H1 (cell line): Measurements from ENCODE around the gene RNF4. TPM values are rescaled to one million over a fixed set of nuclear protein-coding genes. Genes with fewer than 3 reads are reported as not detected.

Source experiments
- CTCF ChIA-PET: fragments of 300-600 bp; sonication (Branson Sonifier 250); formaldehyde crosslinking; loops from one replicate; lab custom pipeline; 2021; ENCODE audit not compliant: partially characterized antibody; lab: Charles Lee
- POLR2A ChIA-PET: fragments of 300-600 bp; sonication (Branson Sonifier 250); formaldehyde crosslinking; loops from one replicate; lab custom pipeline; 2021; ENCODE audit warnings: inconsistent platforms; ENCODE audit not compliant: partially characterized antibody; lab: Charles Lee
- DNase-seq, 2 experiments: peaks; one replicate each; pipeline versions ENCODE4 v3.0.0 to v3.0.0-alpha.2; 2010 to 2022; ENCODE audit warnings: low spot score in 2 of 2, low read depth in 1 of 2, mixed read lengths in 1 of 2
- FAIRE-seq: peaks from 2 replicates; lab custom pipeline; 2011; peaks lifted over from hg19 to GRCh38; lab: Jason Lieb, UNC
- H2AFZ ChIP-seq: 2 replicates; pipeline ENCODE4 v1.8.1; 2012; ENCODE audit warnings: low read length, inconsistent platforms
- H2AK5ac ChIP-seq: 2 replicates; pipeline ENCODE4 v1.6.1; 2013; ENCODE audit warnings: low read depth, low read length
- H2BK120ac ChIP-seq: replicated peaks from 2 replicates; pipeline ENCODE3; 2013; ENCODE audit warnings: low read depth, low read length, inconsistent platforms
- H2BK12ac ChIP-seq: 2 replicates; pipeline ENCODE4 v1.6.1; 2013; ENCODE audit warnings: low read depth, low read length
- H2BK15ac ChIP-seq: 2 replicates; pipeline ENCODE4 v1.6.1; 2013; ENCODE audit warnings: low read length
- H2BK20ac ChIP-seq: 2 replicates; pipeline ENCODE4 v1.6.1; 2013; ENCODE audit warnings: low read length
- H2BK5ac ChIP-seq: 2 replicates; pipeline ENCODE4 v1.6.1; 2013; ENCODE audit warnings: low read depth, low read length
- H3K14ac ChIP-seq: 2 replicates; pipeline ENCODE4 v1.6.1; 2013; ENCODE audit warnings: inconsistent platforms; ENCODE audit not compliant: insufficient read length
- H3K18ac ChIP-seq: 2 replicates; pipeline ENCODE4 v1.6.1; 2013; ENCODE audit warnings: low read length; ENCODE audit errors: extremely low read depth
- H3K23ac ChIP-seq: 2 replicates; pipeline ENCODE4 v1.6.1; 2013; ENCODE audit warnings: inconsistent platforms; ENCODE audit not compliant: insufficient read length
- H3K23me2 ChIP-seq: 2 replicates; pipeline ENCODE4 v1.6.1; 2013; ENCODE audit warnings: low read depth, low read length
- H3K27ac ChIP-seq: 2 replicates; pipeline ENCODE4 v1.6.1; 2011; ENCODE audit warnings: low read depth, low read length, inconsistent platforms
- H3K27me3 ChIP-seq, 4 experiments: replicated peaks in 1 of 4; 1 replicate in 1 of 4; 2 replicates in 3 of 4; pipeline versions ENCODE4 v1.6.1 to v1.8.1; 2011 to 2013; ENCODE audit warnings: low read length in 3 of 4, mild to moderate bottlenecking in 3 of 4, inconsistent platforms in 2 of 4, mixed read lengths in 2 of 4, moderate library complexity in 1 of 4; ENCODE audit not compliant: control insufficient read depth in 3 of 4, insufficient read depth in 3 of 4; ENCODE audit errors: extremely low read depth in 1 of 4
- H3K36me3 ChIP-seq, 4 experiments: 2 replicates each; pipeline versions ENCODE4 v1.6.1 to v1.8.1; 2011 to 2013; ENCODE audit warnings: mild to moderate bottlenecking in 4 of 4, low read length in 3 of 4, moderate library complexity in 2 of 4, control low read depth in 1 of 4, inconsistent platforms in 1 of 4; ENCODE audit not compliant: insufficient read depth in 4 of 4, control insufficient read depth in 2 of 4
- H3K4ac ChIP-seq: replicated peaks from 2 replicates; pipeline ENCODE3; 2013; ENCODE audit warnings: low read length, low read depth, mixed read lengths, inconsistent platforms; ENCODE audit not compliant: insufficient read length
- H3K4me1 ChIP-seq, 4 experiments: replicated peaks in 1 of 4; 1 replicate in 1 of 4; 2 replicates in 3 of 4; pipeline versions ENCODE4 v1.6.1 to v1.8.1; 2011 to 2013; ENCODE audit warnings: low read length in 3 of 4, inconsistent platforms in 2 of 4, mixed read lengths in 1 of 4; ENCODE audit not compliant: insufficient read depth in 4 of 4, control insufficient read depth in 3 of 4
- H3K4me2 ChIP-seq, 2 experiments: 2 replicates each; pipeline versions ENCODE4 v1.6.1 to v1.8.1; 2011 to 2013; ENCODE audit warnings: low read depth in 2 of 2, low read length in 2 of 2, control low read depth in 1 of 2, inconsistent platforms in 1 of 2, mild to moderate bottlenecking in 1 of 2; ENCODE audit not compliant: insufficient read depth in 1 of 2
- H3K4me3 ChIP-seq, 4 experiments: fragments of 200-600, 300-600 bp in 1 of 4; sonication (generic), shearing (Covaris generic), sonication (Bioruptor Twin) in 1 of 4; 2 replicates each; pipeline versions ENCODE4 v1.5.1 to v1.8.1; 2011 to 2016; ENCODE audit warnings: low read length in 4 of 4, low read depth in 3 of 4, control low read depth in 2 of 4, inconsistent platforms in 2 of 4, mild to moderate bottlenecking in 2 of 4, mixed read lengths in 1 of 4, moderate library complexity in 1 of 4; ENCODE audit not compliant: insufficient read depth in 2 of 4; ENCODE audit errors: extremely low read depth in 1 of 4
- H3K56ac ChIP-seq: replicated peaks from 2 replicates; pipeline ENCODE3; 2013; ENCODE audit warnings: low read depth, mild to moderate bottlenecking, mixed read lengths, low read length, inconsistent platforms; ENCODE audit not compliant: insufficient read length
- H3K79me1 ChIP-seq: 2 replicates; pipeline ENCODE4 v1.6.1; 2013; ENCODE audit warnings: low read depth, low read length, control low read depth
- H3K79me2 ChIP-seq, 2 experiments: 2 replicates each; pipeline versions ENCODE4 v1.6.1 to v1.8.1; 2012 to 2013; ENCODE audit warnings: low read length in 2 of 2, mild to moderate bottlenecking in 2 of 2, inconsistent platforms in 1 of 2; ENCODE audit not compliant: insufficient read depth in 2 of 2, control insufficient read depth in 1 of 2
- H3K9ac ChIP-seq, 4 experiments: replicated peaks in 1 of 4; 1 replicate in 1 of 4; 2 replicates in 3 of 4; pipeline versions ENCODE4 v1.6.1 to v1.8.1; 2011 to 2013; ENCODE audit warnings: low read depth in 3 of 4, low read length in 3 of 4, control low read depth in 2 of 4, mild to moderate bottlenecking in 2 of 4, moderate library complexity in 2 of 4, inconsistent platforms in 1 of 4; ENCODE audit errors: extremely low read depth in 1 of 4
- H3K9me3 ChIP-seq, 2 experiments: 2 replicates each; pipeline versions ENCODE4 v1.6.1 to v1.8.1; 2012 to 2013; ENCODE audit warnings: mild to moderate bottlenecking in 2 of 2, moderate library complexity in 2 of 2, control low read depth in 1 of 2, inconsistent platforms in 1 of 2, low read depth in 1 of 2, low read length in 1 of 2, mixed read lengths in 1 of 2; ENCODE audit not compliant: insufficient read depth in 2 of 2
- H4K20me1 ChIP-seq, 2 experiments: replicated peaks in 1 of 2; 2 replicates each; pipeline versions ENCODE3 to v1.8.1; 2011 to 2013; ENCODE audit warnings: inconsistent platforms in 2 of 2, low read length in 2 of 2, mild to moderate bottlenecking in 1 of 2; ENCODE audit not compliant: insufficient read depth in 2 of 2, control insufficient read depth in 1 of 2
- H4K5ac ChIP-seq: 2 replicates; pipeline ENCODE4 v1.6.1; 2013; ENCODE audit warnings: low read length, low read depth, mixed read lengths, inconsistent platforms; ENCODE audit not compliant: insufficient read length
- H4K8ac ChIP-seq: 2 replicates; pipeline ENCODE4 v1.8.0; 2013; ENCODE audit warnings: mild to moderate bottlenecking, moderate library complexity, low read length, inconsistent platforms; ENCODE audit not compliant: insufficient read depth; ENCODE audit errors: extremely low read depth
- H4K91ac ChIP-seq: replicated peaks from 2 replicates; pipeline ENCODE3; 2013; ENCODE audit warnings: low read length, mixed read lengths, inconsistent platforms; ENCODE audit not compliant: insufficient read length
- BACH1 ChIP-seq: IDR thresholded peaks from 2 replicates; pipeline ENCODE4 v1.6.1; 2012; ENCODE audit warnings: low read length, improper control_type of control experiment
- SRF ChIP-seq: IDR thresholded peaks from 2 replicates; pipeline ENCODE4 v1.6.1; 2011; ENCODE audit warnings: mild to moderate bottlenecking, low read depth, low read length, moderate library complexity
- WGBS, 2 experiments: shearing (Covaris generic) in 1 of 2; methylation state at CpG; one replicate each; pipeline versions ENCODE4 v1.1.6 to v1.1.7; 2013 to 2015; ENCODE audit warnings: low lambda C conversion rate in 2 of 2, mixed read lengths in 2 of 2, inconsistent platforms in 1 of 2, low coverage in 1 of 2, missing lambda C conversion rate in 1 of 2; ENCODE audit not compliant: insufficient replicate concordance in 2 of 2, insufficient coverage in 1 of 2, insufficient read length in 1 of 2; ENCODE audit errors: extremely low coverage in 1 of 2, missing lambda C conversion rate in 1 of 2; 5-methylcytosine and 5-hydroxymethylcytosine counted together
- polyA plus RNA-seq, 7 experiments: library from polyadenylated mRNA; depleted of rRNA in 3 of 7; stranded (reverse) in 5 of 7; unstranded in 2 of 7; fragments of >200 nt in 5 of 7; fragments of 200-250 nt in 2 of 7; gene quantifications; 1 replicate in 5 of 7; 2 replicates in 1 of 7; 4 replicates in 1 of 7; pipeline versions ENCODE4 v1.2.1 to v1.2.3, GENCODE V29; 2011 to 2013; ENCODE audit warnings: missing spikeins in 2 of 7, mixed read lengths in 2 of 7
- total RNA-seq: library from RNA; stranded (reverse); fragmentation: NEBNext Ultra II Directional; extraction: Animal tissue kit (Norgen Biotek cat#: 25700); gene quantifications from 2 replicates; pipeline ENCODE4 v1.2.1, GENCODE V29; 2021

Gene RNF4
- total and polyA plus RNA-seq, 2 of the 8 experiments (the other 6 are each of a cell fraction or from before 2014, with no cell fraction given): 68.2 to 78.9 TPM

DNA sequence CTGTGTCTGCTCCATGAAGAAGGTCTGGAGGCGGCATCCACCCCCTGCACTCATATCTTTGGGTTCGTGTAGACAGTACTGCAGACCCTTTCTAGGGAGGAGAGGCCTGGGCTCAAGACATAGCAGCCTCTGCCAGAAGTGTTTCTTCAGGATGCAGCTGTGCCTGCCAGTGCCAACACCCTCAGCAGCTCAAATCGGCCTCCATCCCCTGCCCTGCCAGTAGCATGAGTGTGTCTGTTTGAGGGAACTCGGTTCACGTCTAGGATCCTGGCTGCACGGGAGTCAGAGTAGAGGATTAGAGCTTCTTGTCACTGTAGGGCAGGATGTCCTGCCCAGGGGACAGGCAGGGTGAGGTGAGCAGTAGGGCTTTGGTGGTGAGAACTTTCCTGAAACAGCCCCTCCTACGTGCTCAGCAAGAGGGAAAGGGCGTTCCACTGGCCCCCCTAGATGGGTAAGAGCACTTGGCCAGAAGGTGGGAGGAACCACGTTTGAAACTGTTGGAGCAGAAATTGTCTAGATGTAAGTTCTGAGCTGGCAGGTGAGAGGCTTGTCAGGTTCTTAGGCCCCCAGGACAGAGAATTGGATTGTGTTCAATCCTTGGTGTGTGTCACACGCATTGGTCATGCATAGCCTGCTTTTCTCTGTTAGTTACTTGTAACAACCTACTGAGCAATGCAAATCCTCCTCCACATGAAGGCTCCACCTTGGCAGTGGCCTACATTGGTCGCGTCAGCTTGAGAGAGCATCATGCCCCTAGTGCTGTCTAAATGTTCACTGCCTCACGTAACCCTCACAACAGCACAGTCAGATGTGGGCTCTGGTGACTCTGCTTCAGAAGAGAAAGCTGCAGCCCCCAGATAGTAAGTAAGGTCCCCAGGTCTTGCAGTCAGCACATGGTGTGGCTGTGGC is 41.7 kb downstream of the RNF4 start:
- H3K9me3 ChIP-seq: no peaks in the 10 kb centered on the region
- no peak overlapping the region for H2BK120ac ChIP-seq
- no peak overlapping the region for H2AFZ ChIP-seq
- H2AK5ac ChIP-seq: no peak overlapping the region
- no peak overlapping the region for H3K9ac ChIP-seq
- no peak overlapping the region for H3K56ac ChIP-seq
- POLR2A ChIA-PET: interaction anchor here (1.0 kb wide), 1 partner anchor 25 kb away, joined by 3 read pairs; no protein-coding TSS in a partner anchor
- no peak overlapping the region for H4K5ac ChIP-seq
- no peak overlapping the region for H3K4me2 ChIP-seq
- no peak overlapping the region for H2BK5ac ChIP-seq
- no peak overlapping the region for H2BK12ac ChIP-seq
- H4K20me1 ChIP-seq: peaks cover 11 to 15% of the 10 kb centered on the region in 2 experiments
- no peak overlapping the region for H2BK15ac ChIP-seq
- no peaks in the 10 kb centered on the region for H3K23me2 ChIP-seq
- no peak for DNase-seq
- H3K27me3 ChIP-seq: no peaks in the 10 kb centered on the region
- H3K36me3 ChIP-seq: peaks cover 26 to 81% (median 54%) of the 10 kb centered on the region in 4 experiments
- H3K79me1 ChIP-seq: peaks cover 17% of the 10 kb centered on the region
- no peak overlapping the region for H3K23ac ChIP-seq
- H2BK20ac ChIP-seq: no peak overlapping the region
- H4K8ac ChIP-seq: peak overlapping the region; percentile 52; the same call in 1 of the 2 replicates
- H3K4ac ChIP-seq: no peak overlapping the region
- no peak overlapping the region for H3K4me3 ChIP-seq
- H3K14ac ChIP-seq: no peak overlapping the region
- no peak for FAIRE-seq
- TF ChIP-seq SRF (no peak), BACH1 (no peak)
- CTCF ChIA-PET: interaction anchor here (0.6 to 1.0 kb wide), 2 partner anchors 33 to 526 kb away, joined by 3 read pairs; no protein-coding TSS in a partner anchor
- no peaks in the 10 kb centered on the region for H3K4me1 ChIP-seq
- no peak overlapping the region for H4K91ac ChIP-seq
- peaks cover 0 to 20% of the 10 kb centered on the region in 2 experiments; a peak in 2 of 4 replicates for H3K79me2 ChIP-seq
- no peak overlapping the region for H3K18ac ChIP-seq
- 94% methylated on average over 13 of the region's 13 CpGs; no CpG with 5 or more reads in 1 of the 2 experiments for WGBS, 2 experiments
- H3K27ac ChIP-seq: no peak overlapping the region
